HEK293T (cell line): Measurements from ENCODE around the gene PAQR8.

Source experiments
- ARNT ChIP-seq: fragments of 450-650 bp; IDR thresholded peaks from 2 replicates; pipeline ENCODE4 v1.6.1; 2017; ENCODE audit warnings: mild to moderate bottlenecking
- BHLHE40 ChIP-seq: fragments of 450-650 bp; IDR thresholded peaks from 2 replicates; pipeline ENCODE4 v1.6.1; 2016; ENCODE audit warnings: mild to moderate bottlenecking, moderate library complexity, borderline replicate concordance
- CTBP1 ChIP-seq: fragments of 450-650 bp; IDR thresholded peaks from 2 replicates; pipeline ENCODE4 v1.6.1; 2016; ENCODE audit warnings: borderline replicate concordance
- ELF4 ChIP-seq: fragments of 450-650 bp; IDR thresholded peaks from 2 replicates; pipeline ENCODE4 v1.6.1; 2017; ENCODE audit warnings: antibody characterized with exemption
- FOXA1 ChIP-seq: fragments of 450-650 bp; IDR thresholded peaks from 2 replicates; pipeline ENCODE4 v1.6.1; 2016; ENCODE audit warnings: mild to moderate bottlenecking
- FOXK2 ChIP-seq: fragments of 450-650 bp; IDR thresholded peaks from 2 replicates; pipeline ENCODE4 v1.6.1; 2016; ENCODE audit warnings: mild to moderate bottlenecking
- FOXM1 ChIP-seq: fragments of 450-650 bp; IDR thresholded peaks from 2 replicates; pipeline ENCODE4 v1.6.1; 2017; ENCODE audit warnings: mild to moderate bottlenecking, borderline replicate concordance
- NFRKB ChIP-seq: fragments of 450-650 bp; IDR thresholded peaks from 2 replicates; pipeline ENCODE4 v1.6.1; 2016; ENCODE audit warnings: mild to moderate bottlenecking, moderate library complexity
- SP1 ChIP-seq: fragments of 450-650 bp; IDR thresholded peaks from 2 replicates; pipeline ENCODE4 v1.6.1; 2017
- SUZ12 ChIP-seq: fragments of 450-650 bp; IDR thresholded peaks from 2 replicates; pipeline ENCODE4 v1.6.1; 2016; ENCODE audit warnings: mild to moderate bottlenecking
- TARDBP ChIP-seq: fragments of 450-650 bp; IDR thresholded peaks from 2 replicates; pipeline ENCODE4 v1.6.1; 2016
- ZNF384 ChIP-seq: fragments of 450-650 bp; IDR thresholded peaks from 2 replicates; pipeline ENCODE4 v1.6.1; 2016
- TF ChIP-seq, protein P1 (sequence below): fragments of 450-650 bp; IDR thresholded peaks from 2 replicates; pipeline ENCODE4 v1.6.1; 2016

DNA sequence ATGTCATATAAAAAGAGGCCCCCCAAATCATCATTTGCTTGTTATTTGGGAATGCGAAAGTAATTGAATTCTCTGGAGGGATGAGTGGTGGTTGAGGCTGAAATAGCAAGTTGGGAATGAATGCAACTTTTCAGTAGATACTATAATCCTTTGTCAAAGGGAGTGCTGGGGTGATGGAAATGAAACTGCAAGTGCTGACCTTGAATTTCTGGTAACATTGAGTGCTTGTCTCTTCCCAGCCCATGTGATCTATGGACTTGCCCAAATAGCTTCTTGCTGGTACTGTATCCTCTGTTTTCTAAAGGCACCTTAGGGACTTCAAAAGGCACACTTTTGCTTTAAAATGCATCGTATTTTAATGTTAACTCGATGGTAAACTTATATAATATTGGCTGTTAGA, 14.8 kb downstream of the PAQR8 start:
- no peak for TF ChIP-seq FOXM1
- TF ChIP-seq SP1 = no peak
- no peak for TF ChIP-seq ZNF384
- TF ChIP-seq, protein P1, sequence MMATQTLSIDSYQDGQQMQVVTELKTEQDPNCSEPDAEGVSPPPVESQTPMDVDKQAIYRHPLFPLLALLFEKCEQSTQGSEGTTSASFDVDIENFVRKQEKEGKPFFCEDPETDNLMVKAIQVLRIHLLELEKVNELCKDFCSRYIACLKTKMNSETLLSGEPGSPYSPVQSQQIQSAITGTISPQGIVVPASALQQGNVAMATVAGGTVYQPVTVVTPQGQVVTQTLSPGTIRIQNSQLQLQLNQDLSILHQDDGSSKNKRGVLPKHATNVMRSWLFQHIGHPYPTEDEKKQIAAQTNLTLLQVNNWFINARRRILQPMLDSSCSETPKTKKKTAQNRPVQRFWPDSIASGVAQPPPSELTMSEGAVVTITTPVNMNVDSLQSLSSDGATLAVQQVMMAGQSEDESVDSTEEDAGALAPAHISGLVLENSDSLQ = no peak
- no peak for TF ChIP-seq ARNT
- TF ChIP-seq BHLHE40 = no peak
- TF ChIP-seq CTBP1 = no peak
- no peak for TF ChIP-seq NFRKB
- no peak for TF ChIP-seq TARDBP
- no peak for TF ChIP-seq FOXK2
- no peak for TF ChIP-seq ELF4
- no peak for TF ChIP-seq SUZ12
- TF ChIP-seq FOXA1 = no peak
